GM21515 (cell line): ENCODE data around the gene PRKAG2.
"Not testable (repeated sequence)": the region's sequence is repeated elsewhere in the genome, so short reads cannot be mapped to it uniquely, and the experiment has no call there.

ENCODE experiments used
- ATAC-seq: cut with Tn5 transposase; IDR thresholded peaks from one replicate; pipeline ENCODE4 v1.9.1; 2021; ENCODE audit not compliant: unreplicated experiment

Gene PRKAG2

GRCh38 chr7:151573046-151573445 is 303.9 kb downstream of the PRKAG2 start:
- not testable (repeated sequence) for ATAC-seq

GRCh38 chr7:151572136-151572535 is 304.8 kb downstream of the PRKAG2 start:
- no peak for ATAC-seq

GRCh38 chr7:151571471-151571870 is 305.4 kb downstream of the PRKAG2 start:
- ATAC-seq = no peak

GRCh38 chr7:151570366-151570915 is 306.5 kb downstream of the PRKAG2 start:
- ATAC-seq = no peak

- ATAC-seq = no peak
Measured at GRCh38 chr7:151568956-151569940, 307.7 kb downstream of the PRKAG2 start.

- ATAC-seq = no peak
Measured at GRCh38 chr7:151566897-151567320, 310.0 kb downstream of the PRKAG2 start.

GRCh38 chr7:151565541-151565940 is 311.4 kb downstream of the PRKAG2 start:
- ATAC-seq = no peak

GRCh38 chr7:151560243-151560642 is 316.7 kb downstream of the PRKAG2 start:
- no peak for ATAC-seq

- no peak for ATAC-seq
Measured at GRCh38 chr7:151559557-151560183, 317.2 kb downstream of the PRKAG2 start.

- no peak for ATAC-seq
Measured at GRCh38 chr7:151558575-151558974, 318.3 kb downstream of the PRKAG2 start.

GRCh38 chr7:151556592-151556991 is 320.3 kb downstream of the PRKAG2 start:
- no peak for ATAC-seq

GRCh38 chr7:151553356-151553755 is 323.6 kb downstream of the PRKAG2 start:
- no peak for ATAC-seq

- ATAC-seq = no peak
Measured at GRCh38 chr7:151552352-151553028, 324.4 kb downstream of the PRKAG2 start.

GRCh38 chr7:151551820-151552219 is 325.1 kb downstream of the PRKAG2 start:
- no peak for ATAC-seq

GRCh38 chr7:151550656-151551286 is 326.1 kb downstream of the PRKAG2 start:
- ATAC-seq = no peak

- no peak for ATAC-seq
Measured at GRCh38 chr7:151549644-151550043, 327.3 kb downstream of the PRKAG2 start.

GRCh38 chr7:151549083-151549482 is 327.8 kb downstream of the PRKAG2 start:
- no peak for ATAC-seq

- ATAC-seq = no peak
Measured at GRCh38 chr7:151544183-151544582, 332.7 kb downstream of the PRKAG2 start.

GRCh38 chr7:151542606-151543130 is 334.2 kb downstream of the PRKAG2 start:
- ATAC-seq = no peak

GRCh38 chr7:151541709-151542499 is 335.0 kb downstream of the PRKAG2 start:
- no peak for ATAC-seq
